Neural progenitor cell (in vitro differentiated cells): ENCODE measurements around the gene IFIT1B. TPM values are rescaled to one million over a fixed set of nuclear protein-coding genes. Genes with fewer than 3 reads are reported as not detected.
"Not testable (repeated sequence)": the region's sequence is repeated elsewhere in the genome, so short reads cannot be mapped to it uniquely, and the experiment has no call there.

Experiments used
- DNase-seq: peaks from one replicate; pipeline ENCODE4 v3.0.0-alpha.2; 2016; ENCODE audit warnings: low spot score
- H2AFZ ChIP-seq: fragments of 200-600 bp; sonication (generic); replicated peaks from 2 replicates; pipeline ENCODE4 v1.6.1; 2016; ENCODE audit warnings: antibody characterized with exemption
- H3F3A ChIP-seq: fragments of 200-600 bp; sonication (generic); 2 replicates; pipeline ENCODE4 v1.6.1; 2016; ENCODE audit warnings: antibody characterized with exemption, low read depth
- H3K27ac ChIP-seq: fragments of 200-600 bp; sonication (generic); 2 replicates; pipeline ENCODE4 v1.5.1; 2016; ENCODE audit warnings: mild to moderate bottlenecking
- H3K27me3 ChIP-seq: fragments of 200-600 bp; sonication (generic); 2 replicates; pipeline ENCODE4 v1.6.1; 2016; ENCODE audit warnings: mild to moderate bottlenecking, moderate library complexity
- H3K36me3 ChIP-seq: fragments of 200-600 bp; sonication (generic); 2 replicates; pipeline ENCODE4 v1.5.1; 2016
- H3K4me1 ChIP-seq: fragments of 200-600 bp; sonication (generic); 2 replicates; pipeline ENCODE4 v1.6.1; 2016; ENCODE audit warnings: mixed run types
- H3K4me2 ChIP-seq: fragments of 200-600 bp; sonication (generic); 2 replicates; pipeline ENCODE4 v1.6.1; 2016
- H3K4me3 ChIP-seq: fragments of 200-600 bp; sonication (generic); 2 replicates; pipeline ENCODE4 v1.5.1; 2016
- H3K79me2 ChIP-seq: fragments of 200-600 bp; sonication (generic); 2 replicates; pipeline ENCODE4 v1.6.1; 2016; ENCODE audit warnings: low read depth
- H3K9ac ChIP-seq: fragments of 200-600 bp; sonication (generic); 2 replicates; pipeline ENCODE4 v1.6.1; 2016
- H3K9me3 ChIP-seq: fragments of 200-600 bp; sonication (generic); 2 replicates; pipeline ENCODE4 v1.5.1; 2016; ENCODE audit warnings: low read depth
- H4K20me1 ChIP-seq: fragments of 200-600 bp; sonication (generic); 2 replicates; pipeline ENCODE4 v1.6.1; 2016; ENCODE audit warnings: low read depth
- H3K27ac Mint-ChIP-seq: 3 replicates; pipeline ENCODE4 v1.8.0; 2021; ENCODE audit warnings: mixed read lengths
- H3K27me3 Mint-ChIP-seq: 2 replicates; pipeline ENCODE4 v1.8.0; 2022; ENCODE audit warnings: low read depth, mild to moderate bottlenecking, inconsistent platforms, moderate library complexity, mixed read lengths; ENCODE audit not compliant: insufficient read depth
- H3K36me3 Mint-ChIP-seq: 3 replicates; pipeline ENCODE4 v1.8.0; 2021; ENCODE audit warnings: mixed read lengths
- H3K4me1 Mint-ChIP-seq: 3 replicates; pipeline ENCODE4 v1.8.0; 2021; ENCODE audit warnings: mixed read lengths
- H3K4me3 Mint-ChIP-seq: 3 replicates; pipeline ENCODE4 v1.8.0; 2021; ENCODE audit warnings: mild to moderate bottlenecking, moderate library complexity, mixed read lengths
- H3K9me3 Mint-ChIP-seq: 3 replicates; pipeline ENCODE4 v1.8.0; 2020; ENCODE audit warnings: mixed read lengths
- EZH2 ChIP-seq: fragments of 200-600 bp; sonication (generic); IDR thresholded peaks from 2 replicates; pipeline ENCODE4 v1.6.1; 2017; ENCODE audit warnings: antibody characterized with exemption, mild to moderate bottlenecking, moderate library complexity
- EZH2phosphoT487 ChIP-seq: fragments of 200-600 bp; sonication (generic); IDR thresholded peaks from 2 replicates; pipeline ENCODE4 v1.6.1; 2017; ENCODE audit warnings: antibody characterized with exemption
- total RNA-seq: library from RNA; depleted of rRNA; stranded (reverse); fragments of >200 nt; gene quantifications from 2 replicates; pipeline ENCODE4 v1.2.3, GENCODE V29; 2015; ENCODE audit warnings: low replicate concordance
- TF ChIP-seq, protein P1 (sequence below): fragments of 200-600 bp; sonication (generic); IDR thresholded peaks from 2 replicates; pipeline ENCODE4 v1.5.1; 2017; ENCODE audit warnings: antibody characterized with exemption, mild to moderate bottlenecking

The IFIT1B gene
- total RNA-seq, 1 donor from 2014 or later: not detected

- no peak for DNase-seq
- H3K4me3 Mint-ChIP-seq: no peak overlapping the region
- Histone ChIP-seq H3K79me2 (no peaks in the 10 kb centered on the region), H3K4me2 (no peak overlapping the region), H4K20me1 (no peaks in the 10 kb centered on the region), H3K4me1 (peaks cover 36% of the 10 kb centered on the region), H2AFZ (no peak overlapping the region), H3K27ac (no peak overlapping the region), H3K4me3 (no peak overlapping the region), H3K36me3 (no peaks in the 10 kb centered on the region), H3K9ac (no peak overlapping the region), H3K27me3 (no peaks in the 10 kb centered on the region), H3K9me3 (no peaks in the 10 kb centered on the region), H3F3A (peaks cover 13% of the 10 kb centered on the region)
- no peaks in the 10 kb centered on the region for H3K36me3 Mint-ChIP-seq
- no peaks in the 10 kb centered on the region for H3K9me3 Mint-ChIP-seq
- TF ChIP-seq EZH2phosphoT487 (no peak), EZH2 (no peak)
- peaks cover 52% of the 10 kb centered on the region for H3K4me1 Mint-ChIP-seq
- H3K27ac Mint-ChIP-seq: no peak overlapping the region
- peaks cover 11% of the 10 kb centered on the region for H3K27me3 Mint-ChIP-seq
Observed at GRCh38 chr10:89330537-89331212, 47.2 kb upstream of the IFIT1B start.

DNA sequence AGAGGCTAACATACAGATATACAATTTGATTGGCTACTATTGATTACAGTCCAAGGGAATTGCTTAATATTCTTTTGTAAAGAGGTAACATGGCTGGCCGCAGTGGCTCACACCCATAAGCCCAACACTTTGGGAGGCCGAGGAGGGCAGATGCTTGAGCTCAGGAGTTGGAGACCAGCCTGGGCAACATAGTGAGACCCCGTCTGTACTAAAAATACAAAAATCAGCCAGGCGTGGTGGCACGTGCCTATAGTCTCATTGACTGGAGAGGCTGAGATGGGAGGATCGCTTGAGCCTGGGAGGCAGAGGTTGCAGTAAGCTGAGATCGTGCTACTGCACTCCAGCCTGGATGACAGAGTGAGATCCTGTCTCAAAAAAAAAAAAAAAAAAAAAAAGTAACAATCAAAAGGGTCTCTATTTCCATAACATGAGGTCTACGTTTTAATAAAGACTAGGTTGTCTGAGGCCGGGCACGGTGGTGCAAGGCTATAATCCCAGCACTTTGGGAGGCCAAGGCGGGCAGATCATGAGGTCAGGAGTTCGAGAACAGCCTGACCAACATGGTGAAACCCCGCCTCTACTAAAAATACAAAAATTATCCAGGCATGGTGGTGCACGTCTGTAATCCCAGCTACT lies 46.3 kb upstream of the IFIT1B start:
- not testable (repeated sequence) for H4K20me1 ChIP-seq, H2AFZ ChIP-seq, DNase-seq, H3K27me3 ChIP-seq, H3K9me3 ChIP-seq, H3K27ac Mint-ChIP-seq, H3K36me3 Mint-ChIP-seq, H3K9me3 Mint-ChIP-seq, H3K4me2 ChIP-seq, H3K9ac ChIP-seq, H3K4me3 ChIP-seq, H3K36me3 ChIP-seq, H3K27ac ChIP-seq, H3K4me3 Mint-ChIP-seq, H3K79me2 ChIP-seq
- peaks cover 36% of the 10 kb centered on the region for H3K4me1 ChIP-seq
- peaks cover 52% of the 10 kb centered on the region for H3K4me1 Mint-ChIP-seq
- peaks cover 11% of the 10 kb centered on the region for H3K27me3 Mint-ChIP-seq
- peaks cover 13% of the 10 kb centered on the region for H3F3A ChIP-seq

- Mint-ChIP-seq H3K27ac (no peak overlapping the region), H3K27me3 (peaks cover 8% of the 10 kb centered on the region), H3K9me3 (no peaks in the 10 kb centered on the region), H3K4me3 (no peak overlapping the region), H3K4me1 (peaks cover 50% of the 10 kb centered on the region), H3K36me3 (no peaks in the 10 kb centered on the region)
- Histone ChIP-seq H3K4me1 (peaks cover 36% of the 10 kb centered on the region), H3F3A (peaks cover 13% of the 10 kb centered on the region), H2AFZ (peak overlapping the region; percentile 86), H3K4me3 (no peak overlapping the region), H3K9me3 (no peaks in the 10 kb centered on the region), H3K27ac (no peak overlapping the region), H3K36me3 (no peaks in the 10 kb centered on the region), H3K4me2 (peak overlapping the region; percentile 31), H3K27me3 (no peaks in the 10 kb centered on the region), H4K20me1 (no peaks in the 10 kb centered on the region), H3K9ac (no peak overlapping the region), H3K79me2 (no peaks in the 10 kb centered on the region)
- DNase-seq: no peak
- no peak for TF ChIP-seq EZH2phosphoT487
- no peak for TF ChIP-seq EZH2
- TF ChIP-seq, protein P1, sequence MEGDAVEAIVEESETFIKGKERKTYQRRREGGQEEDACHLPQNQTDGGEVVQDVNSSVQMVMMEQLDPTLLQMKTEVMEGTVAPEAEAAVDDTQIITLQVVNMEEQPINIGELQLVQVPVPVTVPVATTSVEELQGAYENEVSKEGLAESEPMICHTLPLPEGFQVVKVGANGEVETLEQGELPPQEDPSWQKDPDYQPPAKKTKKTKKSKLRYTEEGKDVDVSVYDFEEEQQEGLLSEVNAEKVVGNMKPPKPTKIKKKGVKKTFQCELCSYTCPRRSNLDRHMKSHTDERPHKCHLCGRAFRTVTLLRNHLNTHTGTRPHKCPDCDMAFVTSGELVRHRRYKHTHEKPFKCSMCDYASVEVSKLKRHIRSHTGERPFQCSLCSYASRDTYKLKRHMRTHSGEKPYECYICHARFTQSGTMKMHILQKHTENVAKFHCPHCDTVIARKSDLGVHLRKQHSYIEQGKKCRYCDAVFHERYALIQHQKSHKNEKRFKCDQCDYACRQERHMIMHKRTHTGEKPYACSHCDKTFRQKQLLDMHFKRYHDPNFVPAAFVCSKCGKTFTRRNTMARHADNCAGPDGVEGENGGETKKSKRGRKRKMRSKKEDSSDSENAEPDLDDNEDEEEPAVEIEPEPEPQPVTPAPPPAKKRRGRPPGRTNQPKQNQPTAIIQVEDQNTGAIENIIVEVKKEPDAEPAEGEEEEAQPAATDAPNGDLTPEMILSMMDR: no peak
Observed at GRCh38 chr10:89332123-89332633, 45.7 kb upstream of the IFIT1B start.

- Histone ChIP-seq H3K4me3 (no peak overlapping the region), H3K9ac (no peak overlapping the region), H3F3A (peaks cover 13% of the 10 kb centered on the region), H3K4me1 (peaks cover 23% of the 10 kb centered on the region), H3K27me3 (no peaks in the 10 kb centered on the region), H4K20me1 (no peaks in the 10 kb centered on the region), H2AFZ (no peak overlapping the region), H3K79me2 (no peaks in the 10 kb centered on the region), H3K4me2 (no peak overlapping the region), H3K9me3 (no peaks in the 10 kb centered on the region), H3K27ac (no peak overlapping the region), H3K36me3 (no peaks in the 10 kb centered on the region)
- peaks cover 8% of the 10 kb centered on the region for H3K27me3 Mint-ChIP-seq
- DNase-seq: no peak
- peaks cover 2% of the 10 kb centered on the region for H3K36me3 Mint-ChIP-seq
- H3K4me3 Mint-ChIP-seq: no peak overlapping the region
- TF ChIP-seq, protein P1: no peak
- TF ChIP-seq EZH2phosphoT487: no peak
- TF ChIP-seq EZH2: no peak
- H3K9me3 Mint-ChIP-seq: no peaks in the 10 kb centered on the region
- H3K4me1 Mint-ChIP-seq: peaks cover 27% of the 10 kb centered on the region
- no peak overlapping the region for H3K27ac Mint-ChIP-seq
Observed at GRCh38 chr10:89335226-89335625, 42.6 kb upstream of the IFIT1B start.
